Loucy (cell line): ENCODE measurements around the gene VMP1.

Experiments used
- H2AFZ ChIP-seq: fragments of 200-600 bp; sonication (generic); 2 replicates; pipeline ENCODE4 v1.6.0; 2016; ENCODE audit warnings: antibody characterized with exemption, mild to moderate bottlenecking, low read length, moderate library complexity
- H3F3A ChIP-seq: fragments of 200-600 bp; 2 replicates; pipeline ENCODE4 v1.6.0; 2016; ENCODE audit warnings: antibody characterized with exemption, low read depth, mild to moderate bottlenecking
- H3K27me3 ChIP-seq: fragments of 200-600 bp; sonication (generic); 2 replicates; pipeline ENCODE4 v1.6.1; 2014; ENCODE audit warnings: low read length, mild to moderate bottlenecking; ENCODE audit not compliant: insufficient read depth, poor library complexity, severe bottlenecking
- H3K36me3 ChIP-seq: fragments of 200-600 bp; sonication (generic); 2 replicates; pipeline ENCODE4 v1.6.1; 2016; ENCODE audit warnings: low read length; ENCODE audit not compliant: insufficient read depth
- H3K4me1 ChIP-seq: fragments of 200-600 bp; sonication (generic); 2 replicates; pipeline ENCODE4 v1.5.1; 2014; ENCODE audit warnings: low read length, mild to moderate bottlenecking; ENCODE audit not compliant: insufficient read depth, poor library complexity, severe bottlenecking
- H3K4me2 ChIP-seq: fragments of 200-600 bp; sonication (generic); 2 replicates; pipeline ENCODE4 v1.6.0; 2014; ENCODE audit warnings: antibody characterized with exemption, low read length, low read depth, mild to moderate bottlenecking; ENCODE audit not compliant: poor library complexity, severe bottlenecking
- H3K4me3 ChIP-seq: fragments of 200-600 bp; sonication (generic); 2 replicates; pipeline ENCODE4 v1.5.1; 2014; ENCODE audit warnings: low read length, mild to moderate bottlenecking, mixed read lengths; ENCODE audit not compliant: poor library complexity, severe bottlenecking
- H3K79me2 ChIP-seq: fragments of 200-600 bp; sonication (generic); 2 replicates; pipeline ENCODE4 v1.6.1; 2014; ENCODE audit warnings: low read length; ENCODE audit not compliant: insufficient read depth
- H3K9ac ChIP-seq: fragments of 200-600 bp; sonication (generic); 2 replicates; pipeline ENCODE4 v1.6.0; 2014; ENCODE audit warnings: mild to moderate bottlenecking, low read depth, low read length, moderate library complexity; ENCODE audit not compliant: poor library complexity, severe bottlenecking
- H3K9me2 ChIP-seq: fragments of 200-600 bp; sonication (generic); replicated peaks from 2 replicates; pipeline ENCODE4 v1.6.1; 2016; ENCODE audit warnings: low read depth, low read length, mixed read lengths
- H3K9me3 ChIP-seq: fragments of 200-600 bp; sonication (generic); 2 replicates; pipeline ENCODE4 v1.6.1; 2014; ENCODE audit warnings: mild to moderate bottlenecking, antibody characterized with exemption, low read length, low read depth; ENCODE audit not compliant: insufficient read depth
- H4K20me1 ChIP-seq: fragments of 200-600 bp; sonication (generic); 2 replicates; pipeline ENCODE4 v1.6.0; 2014; ENCODE audit warnings: antibody characterized with exemption, low read length, mild to moderate bottlenecking; ENCODE audit not compliant: insufficient read depth, poor library complexity, severe bottlenecking
- EZH2phosphoT487 ChIP-seq: fragments of 200-600 bp; IDR thresholded peaks from 2 replicates; pipeline ENCODE4 v1.6.1; 2018; ENCODE audit warnings: antibody characterized with exemption, mild to moderate bottlenecking, moderate library complexity, borderline replicate concordance
- TF ChIP-seq, protein P1 (sequence below): fragments of 200-600 bp; sonication (generic); conservative IDR thresholded peaks from 2 replicates; pipeline ENCODE4 v1.5.1; 2014; ENCODE audit warnings: mild to moderate bottlenecking, antibody characterized with exemption, low read length

VMP1 gene

DNA sequence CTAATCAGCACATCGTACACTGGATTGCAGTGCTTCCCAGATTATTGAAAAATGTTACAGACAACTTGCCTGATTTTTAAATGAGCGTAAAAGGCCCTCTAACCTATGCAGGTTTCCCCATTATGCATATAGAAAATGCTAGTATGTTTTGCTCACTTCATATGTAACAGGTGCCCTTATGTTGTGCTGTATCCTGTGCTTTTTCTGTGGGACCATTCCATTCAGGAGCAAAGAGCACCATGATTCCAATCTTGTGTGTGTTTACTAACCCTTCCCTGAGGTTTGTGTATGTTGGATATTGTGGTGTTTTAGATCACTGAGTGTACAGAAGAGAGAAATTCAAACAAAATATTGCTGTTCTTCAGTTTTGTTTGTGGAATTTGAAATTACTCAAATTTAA is 13.1 kb upstream of the VMP1 start:
- Histone ChIP-seq H3K9ac (no peak overlapping the region), H3K4me3 (no peak overlapping the region), H3F3A (no peaks in the 10 kb centered on the region), H4K20me1 (peaks cover 29% of the 10 kb centered on the region), H3K4me1 (peaks cover 6% of the 10 kb centered on the region), H3K9me3 (no peaks in the 10 kb centered on the region), H3K36me3 (peaks cover 89% of the 10 kb centered on the region), H3K4me2 (no peak overlapping the region), H3K27me3 (no peaks in the 10 kb centered on the region), H2AFZ (no peak overlapping the region), H3K79me2 (peaks cover 23% of the 10 kb centered on the region; the same call in 1 of the 2 replicates), H3K9me2 (no peaks in the 10 kb centered on the region)
- no peak for TF ChIP-seq EZH2phosphoT487
- TF ChIP-seq, protein P1, sequence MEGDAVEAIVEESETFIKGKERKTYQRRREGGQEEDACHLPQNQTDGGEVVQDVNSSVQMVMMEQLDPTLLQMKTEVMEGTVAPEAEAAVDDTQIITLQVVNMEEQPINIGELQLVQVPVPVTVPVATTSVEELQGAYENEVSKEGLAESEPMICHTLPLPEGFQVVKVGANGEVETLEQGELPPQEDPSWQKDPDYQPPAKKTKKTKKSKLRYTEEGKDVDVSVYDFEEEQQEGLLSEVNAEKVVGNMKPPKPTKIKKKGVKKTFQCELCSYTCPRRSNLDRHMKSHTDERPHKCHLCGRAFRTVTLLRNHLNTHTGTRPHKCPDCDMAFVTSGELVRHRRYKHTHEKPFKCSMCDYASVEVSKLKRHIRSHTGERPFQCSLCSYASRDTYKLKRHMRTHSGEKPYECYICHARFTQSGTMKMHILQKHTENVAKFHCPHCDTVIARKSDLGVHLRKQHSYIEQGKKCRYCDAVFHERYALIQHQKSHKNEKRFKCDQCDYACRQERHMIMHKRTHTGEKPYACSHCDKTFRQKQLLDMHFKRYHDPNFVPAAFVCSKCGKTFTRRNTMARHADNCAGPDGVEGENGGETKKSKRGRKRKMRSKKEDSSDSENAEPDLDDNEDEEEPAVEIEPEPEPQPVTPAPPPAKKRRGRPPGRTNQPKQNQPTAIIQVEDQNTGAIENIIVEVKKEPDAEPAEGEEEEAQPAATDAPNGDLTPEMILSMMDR, result no peak

GRCh38 chr17:59695945-59696681 is 11.3 kb upstream of the VMP1 start:
- H3K36me3 ChIP-seq, result peaks cover 73% of the 10 kb centered on the region
- H3F3A ChIP-seq, result no peaks in the 10 kb centered on the region
- H4K20me1 ChIP-seq, result peaks cover 40% of the 10 kb centered on the region
- no peaks in the 10 kb centered on the region for H3K27me3 ChIP-seq
- H3K9ac ChIP-seq, result no peak overlapping the region
- H3K9me3 ChIP-seq, result no peaks in the 10 kb centered on the region
- H3K79me2 ChIP-seq, result peaks cover 41% of the 10 kb centered on the region; the same call in 1 of the 2 replicates
- H2AFZ ChIP-seq, result no peak overlapping the region
- TF ChIP-seq, protein P1, result no peak
- no peak for TF ChIP-seq EZH2phosphoT487
- H3K4me1 ChIP-seq, result peaks cover 18% of the 10 kb centered on the region
- no peak overlapping the region for H3K4me2 ChIP-seq
- H3K4me3 ChIP-seq, result no peak overlapping the region
- no peaks in the 10 kb centered on the region for H3K9me2 ChIP-seq

DNA sequence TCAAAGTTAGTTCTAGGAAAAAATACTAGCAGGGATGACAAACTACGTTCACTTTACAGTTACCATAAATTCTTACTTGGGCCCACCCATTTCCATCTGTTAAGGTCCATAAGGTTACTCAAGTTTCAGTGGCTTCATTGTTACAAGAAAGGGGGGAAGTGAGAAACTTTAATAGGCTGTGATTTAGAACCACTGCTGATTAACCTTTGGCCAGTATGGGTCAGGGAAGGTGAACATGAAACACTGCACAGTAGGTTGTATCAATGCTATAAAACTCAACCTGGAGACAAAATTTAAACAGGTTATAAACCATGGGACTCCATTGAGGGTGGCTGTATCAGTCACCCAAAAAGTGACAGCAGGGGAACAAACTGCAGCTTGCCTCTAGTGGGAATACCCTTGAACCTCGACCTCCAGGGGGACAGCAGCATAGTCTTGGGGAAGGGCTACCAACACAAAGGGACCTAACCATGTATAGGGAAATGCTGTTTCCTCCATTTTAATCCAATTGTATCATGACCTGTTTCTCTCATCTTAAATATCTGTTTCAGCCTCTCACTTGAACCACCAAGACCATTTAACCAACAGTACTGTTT is 10.7 kb upstream of the VMP1 start:
- H3K4me3 ChIP-seq, result no peak overlapping the region
- TF ChIP-seq EZH2phosphoT487, result no peak
- TF ChIP-seq, protein P1, result no peak
- peaks cover 47% of the 10 kb centered on the region for H3K79me2 ChIP-seq
- H3K4me1 ChIP-seq, result peaks cover 18% of the 10 kb centered on the region
- peaks cover 44% of the 10 kb centered on the region for H4K20me1 ChIP-seq
- H3K27me3 ChIP-seq, result no peaks in the 10 kb centered on the region
- H3K4me2 ChIP-seq, result no peak overlapping the region
- no peaks in the 10 kb centered on the region for H3K9me3 ChIP-seq
- H3K9me2 ChIP-seq, result no peaks in the 10 kb centered on the region
- H2AFZ ChIP-seq, result no peak overlapping the region
- peaks cover 71% of the 10 kb centered on the region for H3K36me3 ChIP-seq
- H3F3A ChIP-seq, result no peaks in the 10 kb centered on the region
- H3K9ac ChIP-seq, result no peak overlapping the region
